Fibroblast of lung (primary cell): ENCODE data around the gene PLK3. TPM values are rescaled to one million over a fixed set of nuclear protein-coding genes. Genes with fewer than 3 reads are reported as not detected.

Source experiments
- DNase-seq, 2 donors: peaks; one replicate each; pipeline versions ENCODE4 v3.0.0 to v3.0.0-alpha.2; 2010; ENCODE audit warnings: low read depth in 2 of 2
- H2AFZ ChIP-seq: 2 replicates; pipeline ENCODE4 v1.5.1; 2012; ENCODE audit warnings: low read length, control low read depth, inconsistent platforms
- H3K27ac ChIP-seq: 2 replicates; pipeline ENCODE4 v1.5.1; 2011; ENCODE audit warnings: low read length, control low read depth; ENCODE audit not compliant: insufficient read depth
- H3K27me3 ChIP-seq: 2 replicates; pipeline ENCODE4 v1.5.1; 2011; ENCODE audit warnings: mild to moderate bottlenecking, low read length; ENCODE audit not compliant: control insufficient read depth, insufficient read depth
- H3K36me3 ChIP-seq: 2 replicates; pipeline ENCODE4 v1.5.1; 2011; ENCODE audit warnings: low read length; ENCODE audit not compliant: control insufficient read depth, insufficient read depth
- H3K4me1 ChIP-seq: 2 replicates; pipeline ENCODE4 v1.5.1; 2011; ENCODE audit warnings: low read length; ENCODE audit not compliant: control insufficient read depth, insufficient read depth; ENCODE audit errors: extremely low read depth
- H3K4me2 ChIP-seq: 2 replicates; pipeline ENCODE4 v1.5.1; 2011; ENCODE audit warnings: low read length, control low read depth; ENCODE audit not compliant: insufficient read depth; ENCODE audit errors: extremely low read depth
- H3K4me3 ChIP-seq, 4 experiments: fragments of 200-600 bp in 1 of 4; sonication (generic) in 1 of 4; replicated peaks in 1 of 4; 2 replicates each; pipeline ENCODE4 v1.5.1; 2011 to 2016; ENCODE audit warnings: low read length in 4 of 4, low read depth in 3 of 4, mild to moderate bottlenecking in 3 of 4, control low read depth in 2 of 4, inconsistent platforms in 1 of 4, mixed read lengths in 1 of 4; ENCODE audit not compliant: insufficient read depth in 1 of 4; ENCODE audit errors: control extremely low read depth in 1 of 4
- H3K79me2 ChIP-seq: 2 replicates; pipeline ENCODE4 v1.5.1; 2012; ENCODE audit warnings: mild to moderate bottlenecking, low read length, inconsistent platforms; ENCODE audit not compliant: control insufficient read depth, insufficient read depth
- H3K9ac ChIP-seq: 2 replicates; pipeline ENCODE4 v1.5.1; 2011; ENCODE audit warnings: mild to moderate bottlenecking, low read length, control low read depth; ENCODE audit not compliant: insufficient read depth
- H3K9me3 ChIP-seq: 2 replicates; pipeline ENCODE4 v1.5.1; 2012; ENCODE audit warnings: low read depth, low read length; ENCODE audit not compliant: control insufficient read depth, insufficient read depth
- H4K20me1 ChIP-seq: 2 replicates; pipeline ENCODE4 v1.5.1; 2011; ENCODE audit warnings: low read length; ENCODE audit not compliant: control insufficient read depth, insufficient read depth; ENCODE audit errors: extremely low read depth
- CTCF ChIP-seq, 2 donors: IDR thresholded peaks in 1 of 2; conservative IDR thresholded peaks in 1 of 2; 1 replicate in 1 of 2; 2 replicates in 1 of 2; pipeline ENCODE4 v1.5.1; 2011 to 2012; ENCODE audit warnings: low read length in 2 of 2, control low read depth in 1 of 2, inconsistent platforms in 1 of 2, low read depth in 1 of 2, mild to moderate bottlenecking in 1 of 2
- EZH2 ChIP-seq: IDR thresholded peaks from 2 replicates; pipeline ENCODE4 v1.5.1; 2012; ENCODE audit warnings: low read length, control low read depth, mild to moderate bottlenecking; ENCODE audit errors: missing control alignments
- polyA plus RNA-seq, 2 donors: library from polyadenylated mRNA; depleted of rRNA in 1 of 2; stranded (reverse) in 1 of 2; unstranded in 1 of 2; fragments of >200 nt; gene quantifications; 2 replicates each; pipeline ENCODE4 v1.2.1, GENCODE V29; 2011 to 2012; ENCODE audit warnings: missing spikeins in 1 of 2
- total RNA-seq: library from RNA; depleted of rRNA; stranded (reverse); fragments of >200 nt; gene quantifications from 2 replicates; pipeline ENCODE4 v1.2.1, GENCODE V29; 2014

PLK3 gene
- total and polyA plus RNA-seq, 2 donors (not counting 1 experiment from before 2014, with no cell fraction given) = 12.2 to 30.6 TPM

GRCh38 chr1:44827197-44828002 lies 27.2 kb downstream of the PLK3 start:
- DNase-seq = no peak
- no peaks in the 10 kb centered on the region for H3K79me2 ChIP-seq
- H4K20me1 ChIP-seq = no peaks in the 10 kb centered on the region
- H3K9ac ChIP-seq = no peak overlapping the region
- no peaks in the 10 kb centered on the region for H3K27me3 ChIP-seq
- no peak overlapping the region for H3K4me2 ChIP-seq
- H3K4me3 ChIP-seq = no peak overlapping the region
- no peak overlapping the region for H3K27ac ChIP-seq
- H2AFZ ChIP-seq = no peak overlapping the region
- H3K36me3 ChIP-seq = no peaks in the 10 kb centered on the region
- no peak for TF ChIP-seq EZH2
- TF ChIP-seq CTCF (conservative IDR thresholded peaks at IDR 0.05 in 1 of 2, IDR thresholded peaks at IDR 0.05 in 1 of 2; ENCODE audit: low read depth in 1 of 2, low read length in 2 of 2) = no peak
- no peaks in the 10 kb centered on the region for H3K9me3 ChIP-seq
- no peaks in the 10 kb centered on the region for H3K4me1 ChIP-seq

- H3K4me1 ChIP-seq = no peaks in the 10 kb centered on the region
- no peak overlapping the region for H3K4me3 ChIP-seq
- H3K27ac ChIP-seq = no peak overlapping the region
- no peak for TF ChIP-seq CTCF (conservative IDR thresholded peaks at IDR 0.05 in 1 of 2, IDR thresholded peaks at IDR 0.05 in 1 of 2; ENCODE audit: low read depth in 1 of 2, low read length in 2 of 2)
- no peaks in the 10 kb centered on the region for H3K27me3 ChIP-seq
- H3K79me2 ChIP-seq = no peaks in the 10 kb centered on the region
- no peak for DNase-seq
- H4K20me1 ChIP-seq = no peaks in the 10 kb centered on the region
- no peak overlapping the region for H2AFZ ChIP-seq
- H3K9ac ChIP-seq = no peak overlapping the region
- H3K36me3 ChIP-seq = no peaks in the 10 kb centered on the region
- no peaks in the 10 kb centered on the region for H3K9me3 ChIP-seq
- H3K4me2 ChIP-seq = no peak overlapping the region
These were observed 27.9 kb downstream of the PLK3 start for GRCh38 chr1:44828003-44828651.

- H3K4me1 ChIP-seq = no peaks in the 10 kb centered on the region
- H3K27me3 ChIP-seq = no peaks in the 10 kb centered on the region
- H2AFZ ChIP-seq = no peak overlapping the region
- H3K36me3 ChIP-seq = no peaks in the 10 kb centered on the region
- H4K20me1 ChIP-seq = no peaks in the 10 kb centered on the region
- no peak overlapping the region for H3K4me3 ChIP-seq
- no peak overlapping the region for H3K9ac ChIP-seq
- H3K9me3 ChIP-seq = no peaks in the 10 kb centered on the region
- no peak for DNase-seq
- TF ChIP-seq CTCF (conservative IDR thresholded peaks at IDR 0.05 in 1 of 2, IDR thresholded peaks at IDR 0.05 in 1 of 2; ENCODE audit: low read depth in 1 of 2, low read length in 2 of 2) (no peak), EZH2 (no peak)
- no peaks in the 10 kb centered on the region for H3K79me2 ChIP-seq
- no peak overlapping the region for H3K4me2 ChIP-seq
- H3K27ac ChIP-seq = no peak overlapping the region
These were observed 28.8 kb downstream of the PLK3 start for GRCh38 chr1:44828841-44829440.
